NCI-H82 treated with DMSO at 0.1 percent for 48 hours (cell line): ENCODE data around the gene SRGAP3.

Experiments used
- DNase-seq: peaks from one replicate; lab custom pipeline; 2025; ENCODE audit not compliant: unreplicated experiment; lab: John Stamatoyannopoulos, UW

Gene SRGAP3

DNA sequence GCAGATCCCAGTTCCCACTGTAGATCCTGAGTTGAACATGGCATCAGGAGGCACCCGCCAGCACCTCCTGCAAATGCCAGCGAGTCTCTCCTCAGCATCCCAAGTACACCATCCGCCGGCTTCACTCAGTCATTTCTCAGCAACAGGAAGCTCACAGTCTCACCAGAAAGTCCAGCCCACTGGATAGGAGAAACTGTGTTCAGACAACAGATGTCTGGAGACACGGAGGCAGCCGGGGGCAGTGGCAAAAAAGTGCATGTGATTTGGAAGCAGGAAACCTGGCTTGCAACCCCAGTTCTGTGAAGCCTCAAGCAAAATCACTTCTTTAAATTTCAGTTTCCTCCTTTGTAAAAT is 68.7 kb downstream of the SRGAP3 start:
- no peak for DNase-seq

DNA sequence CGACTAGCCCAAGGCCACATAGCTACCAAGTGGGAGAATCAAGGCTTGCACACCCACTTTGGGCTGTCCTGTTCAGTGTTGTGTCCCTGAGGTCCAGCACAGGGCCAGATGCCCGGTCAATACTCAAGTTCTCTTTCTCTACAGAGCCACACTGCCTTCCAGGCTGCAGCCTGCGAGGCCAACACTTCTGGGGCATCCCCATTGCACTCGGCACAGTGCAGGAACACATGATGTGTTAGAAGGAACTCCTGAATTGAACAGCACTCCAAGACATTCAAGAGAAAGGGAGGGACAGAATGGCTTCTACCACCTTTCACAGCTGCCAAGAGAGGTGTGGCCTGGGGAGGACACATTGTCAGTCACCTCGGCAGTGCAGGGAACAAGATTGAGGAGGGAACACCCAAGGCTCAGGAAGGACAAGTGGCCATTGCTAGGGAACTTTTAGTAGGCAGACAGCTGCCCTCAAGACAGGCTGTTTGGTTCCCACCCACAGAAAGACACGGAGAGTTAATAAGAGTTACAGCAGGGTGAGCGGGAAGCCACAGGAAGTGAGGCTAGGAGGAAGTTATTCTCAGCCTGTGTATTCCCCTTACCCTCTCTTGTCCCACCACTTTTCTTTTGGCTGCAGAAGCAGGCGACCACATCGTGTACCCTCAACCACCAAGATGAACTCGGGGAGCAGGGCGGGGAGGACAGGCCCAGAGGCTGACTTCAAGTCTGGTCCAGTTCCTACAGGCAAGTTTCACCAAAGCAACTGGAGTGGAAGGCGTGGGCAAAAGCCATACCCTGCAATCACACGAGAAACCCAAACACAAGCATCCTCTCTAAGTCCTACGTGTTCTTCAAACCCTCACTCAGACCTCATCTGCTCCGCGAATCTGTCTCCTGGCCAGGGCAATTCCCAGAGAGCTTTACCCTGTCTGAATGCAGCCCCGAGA is 69.4 kb downstream of the SRGAP3 start:
- no peak for DNase-seq

DNA sequence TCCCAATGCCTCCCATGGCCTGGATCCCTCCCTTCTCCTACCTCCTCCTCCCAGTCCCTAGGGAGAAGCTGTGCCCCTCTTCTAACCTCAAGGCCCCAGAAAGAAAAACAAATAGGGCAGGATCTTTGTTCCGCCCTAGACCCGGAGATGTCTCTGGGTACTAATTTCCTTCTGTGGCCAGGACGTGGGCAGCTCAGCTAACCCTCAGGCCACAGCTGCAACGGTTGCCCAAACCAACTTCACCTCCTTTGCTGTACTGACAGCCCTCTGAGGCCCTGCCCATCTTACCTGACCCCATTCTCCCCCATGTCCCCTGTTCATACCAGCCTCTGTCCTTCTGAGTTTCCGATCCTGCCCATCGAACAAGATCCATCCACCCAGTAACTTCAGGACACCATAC is 70.7 kb downstream of the SRGAP3 start:
- DNase-seq = no peak

DNA sequence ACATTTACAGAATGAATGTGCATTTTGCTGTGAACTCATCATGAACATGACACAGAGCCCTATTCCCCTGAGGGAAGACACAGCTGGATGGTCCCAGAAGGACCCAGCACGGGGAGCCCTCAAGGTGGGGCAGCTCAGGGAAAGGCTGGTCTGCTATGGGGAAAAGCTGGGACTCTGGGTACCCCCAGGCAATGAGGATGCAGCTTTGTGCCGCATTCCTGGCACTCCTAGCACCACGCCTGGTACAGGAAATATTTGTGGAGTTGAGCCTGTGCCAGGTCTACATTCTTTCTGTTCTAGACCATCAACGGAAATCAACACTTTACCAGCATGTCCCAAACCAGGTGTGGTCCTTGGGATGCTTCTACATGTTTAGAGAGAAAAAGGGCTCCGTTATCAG is 74.0 kb downstream of the SRGAP3 start:
- DNase-seq = no peak

DNA sequence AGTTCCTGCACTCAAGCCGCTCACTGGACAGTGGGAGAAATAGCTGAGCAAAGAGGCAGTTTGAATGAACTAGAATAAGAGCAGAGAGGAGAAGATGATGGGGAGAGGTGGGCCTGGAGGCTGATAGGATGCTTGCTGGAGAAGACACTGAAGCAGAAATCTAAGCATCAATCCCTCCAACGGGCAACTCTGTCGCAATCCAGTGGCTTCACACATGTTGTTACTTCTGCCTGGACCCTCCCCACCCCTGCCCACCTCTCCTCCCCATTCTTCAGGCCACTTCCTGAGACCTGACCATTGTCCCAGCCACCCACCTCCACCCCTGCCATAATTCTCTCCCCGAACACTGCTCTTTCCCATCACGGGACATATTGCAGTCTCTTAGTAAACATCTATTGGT is 76.0 kb downstream of the SRGAP3 start:
- no peak for DNase-seq

DNA sequence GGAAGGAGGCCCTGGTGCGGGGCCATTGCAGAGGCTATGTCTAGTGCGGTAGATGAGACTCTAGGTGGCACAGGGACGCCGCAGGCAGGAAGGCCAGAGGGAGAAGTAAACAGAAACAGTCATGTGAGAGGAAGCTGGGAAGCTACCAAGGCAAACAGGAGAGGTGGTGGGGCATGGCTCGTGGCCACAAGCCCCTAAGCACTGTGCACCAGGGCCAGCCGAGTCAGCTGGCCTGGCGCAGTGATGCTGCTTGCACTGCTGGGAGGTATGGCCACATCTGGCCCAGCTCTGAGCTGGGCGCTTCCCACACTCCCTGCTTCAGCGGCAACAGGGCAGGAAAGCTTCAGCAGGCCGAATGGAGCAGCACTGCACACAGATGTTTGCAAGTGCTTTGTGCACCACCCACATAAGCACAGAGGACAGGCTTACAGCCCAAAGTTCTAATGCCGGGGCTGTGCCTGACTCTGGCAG is 76.6 kb downstream of the SRGAP3 start:
- no peak for DNase-seq

DNA sequence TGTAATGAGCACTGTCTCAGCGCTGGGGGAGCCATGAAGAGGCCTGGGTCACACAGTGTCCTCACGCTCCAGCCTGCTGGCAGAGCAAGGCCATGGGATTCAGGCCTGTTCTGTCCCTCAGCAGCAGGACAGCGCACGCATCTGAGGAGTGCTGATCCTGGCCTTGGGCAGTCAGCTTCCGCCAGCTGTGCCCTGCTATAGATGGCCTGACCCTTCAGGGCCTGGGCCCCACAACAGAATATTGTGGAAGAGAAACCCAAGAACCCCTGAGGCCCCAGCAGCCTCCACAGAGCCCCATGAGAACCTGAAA is 78.6 kb downstream of the SRGAP3 start:
- DNase-seq = no peak

DNA sequence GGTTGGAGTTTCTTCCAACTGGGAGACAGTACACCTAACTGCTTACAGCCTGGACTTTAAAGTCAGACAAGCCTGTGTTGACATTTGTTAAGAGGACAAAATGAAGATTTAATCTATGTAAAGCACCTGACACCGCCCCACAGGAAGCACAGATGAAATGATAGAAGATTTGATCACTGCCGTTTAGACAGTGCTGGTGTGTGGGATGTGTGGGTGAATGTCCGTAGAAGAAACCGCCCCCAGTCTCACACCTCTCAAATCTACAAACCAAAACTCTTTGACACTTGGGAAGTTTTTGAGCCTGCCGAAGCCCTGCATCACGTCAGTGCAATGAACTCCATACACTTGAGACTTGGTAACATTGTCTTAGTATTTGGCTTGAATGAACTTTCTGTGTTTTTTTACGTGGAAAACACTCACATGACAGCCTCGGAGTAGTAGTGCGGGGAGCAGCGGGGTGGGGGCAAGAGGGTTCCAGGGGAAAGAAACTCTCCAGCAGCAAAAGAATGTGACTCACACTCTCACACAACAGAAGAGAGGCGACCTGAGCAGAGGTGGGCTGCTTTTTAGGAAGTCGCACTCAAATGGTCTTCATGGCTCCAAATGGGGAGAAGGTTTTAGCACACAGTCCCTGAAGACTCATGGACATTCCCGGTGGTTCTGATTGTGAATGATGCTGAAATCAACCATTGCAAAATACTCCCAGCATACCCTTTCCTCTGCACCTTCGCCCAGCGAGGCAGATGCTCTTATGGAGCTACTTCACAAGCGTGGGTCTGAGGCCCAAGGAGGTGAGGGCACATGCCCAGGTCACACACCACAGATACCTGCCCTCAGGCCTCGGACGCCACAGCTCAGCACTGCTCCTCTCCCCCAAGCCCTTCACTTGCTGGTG is 79.2 kb downstream of the SRGAP3 start:
- no peak for DNase-seq

DNA sequence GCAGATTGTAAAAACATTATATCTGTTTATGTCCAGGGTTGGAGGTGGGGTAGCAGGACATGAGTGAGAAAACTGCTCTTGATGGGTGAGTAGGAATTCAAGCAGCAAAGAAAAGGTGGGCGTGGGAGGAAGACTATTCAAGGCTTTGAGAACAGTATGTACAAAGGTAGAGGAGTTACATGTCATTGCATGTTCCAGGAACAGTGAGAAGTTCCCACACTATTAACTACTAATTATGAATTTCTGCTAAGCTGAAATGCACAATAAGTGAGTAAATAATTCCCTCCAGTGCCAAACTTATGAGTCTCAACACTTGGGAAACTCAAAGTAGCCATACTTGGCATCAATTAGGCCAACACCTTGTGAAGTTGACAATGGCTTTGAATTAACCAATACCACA is 80.1 kb downstream of the SRGAP3 start:
- no peak for DNase-seq

DNA sequence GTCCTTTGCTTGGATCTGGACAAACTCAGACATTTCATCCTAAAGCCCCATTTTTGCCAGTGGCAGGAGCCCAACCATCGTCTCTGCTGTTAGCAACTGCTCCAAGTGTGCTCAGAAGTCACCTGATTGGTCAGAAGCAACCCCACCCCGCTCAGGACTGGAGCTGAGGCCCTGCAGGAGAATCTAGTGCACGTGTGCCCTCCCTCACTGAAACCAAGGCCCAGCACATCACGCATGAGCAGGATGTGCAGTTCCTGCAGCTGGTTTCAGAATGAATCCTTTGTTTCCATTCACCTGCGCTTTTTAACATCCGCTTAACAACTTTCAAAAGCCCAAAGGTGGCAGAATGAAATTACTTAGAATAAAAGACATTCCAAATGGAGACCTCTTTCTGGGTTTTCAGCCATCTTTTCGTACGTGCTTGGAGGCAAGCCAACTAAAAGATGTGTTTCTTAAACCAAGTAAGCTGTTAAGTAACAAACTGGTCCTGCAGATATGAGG is 81.2 kb downstream of the SRGAP3 start:
- no peak for DNase-seq

DNA sequence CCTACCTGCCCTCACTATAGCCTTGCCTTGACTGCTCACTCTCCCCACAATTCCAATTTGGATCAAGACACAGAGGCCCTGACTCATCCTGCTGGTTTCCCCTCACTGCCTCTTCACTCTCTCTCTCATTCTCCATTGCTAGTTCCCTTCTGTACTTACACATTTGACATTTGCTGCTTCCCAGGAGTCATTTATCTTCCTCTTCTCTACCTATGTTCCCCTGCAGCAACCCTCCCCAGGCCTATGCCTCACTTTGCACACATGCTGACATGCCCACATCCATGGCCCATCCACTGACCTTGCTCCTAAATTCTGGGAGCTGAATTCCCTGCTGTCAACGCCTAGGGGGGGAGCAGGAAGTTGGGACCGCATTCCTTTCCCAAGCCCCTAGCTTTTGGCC is 82.2 kb downstream of the SRGAP3 start:
- DNase-seq = no peak

DNA sequence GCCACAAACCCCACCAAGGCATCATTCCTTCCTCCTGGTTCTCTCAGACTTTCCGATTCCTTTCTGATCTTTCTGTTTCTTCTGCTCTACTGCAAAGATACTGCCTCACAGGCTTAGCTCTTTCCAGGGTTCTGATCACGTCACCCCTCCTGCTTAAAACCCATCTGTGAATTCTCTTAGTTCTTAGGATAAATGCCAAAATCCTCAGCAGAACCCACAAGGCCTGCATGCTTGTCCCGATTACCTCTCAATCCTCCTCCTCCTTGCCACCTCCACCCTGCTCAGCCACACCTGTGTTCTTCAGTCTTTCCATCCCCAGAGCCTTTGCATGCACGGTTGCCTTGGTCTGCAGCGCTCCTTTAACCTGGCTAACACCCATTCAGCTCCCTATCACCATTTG is 84.0 kb downstream of the SRGAP3 start:
- DNase-seq = no peak

DNA sequence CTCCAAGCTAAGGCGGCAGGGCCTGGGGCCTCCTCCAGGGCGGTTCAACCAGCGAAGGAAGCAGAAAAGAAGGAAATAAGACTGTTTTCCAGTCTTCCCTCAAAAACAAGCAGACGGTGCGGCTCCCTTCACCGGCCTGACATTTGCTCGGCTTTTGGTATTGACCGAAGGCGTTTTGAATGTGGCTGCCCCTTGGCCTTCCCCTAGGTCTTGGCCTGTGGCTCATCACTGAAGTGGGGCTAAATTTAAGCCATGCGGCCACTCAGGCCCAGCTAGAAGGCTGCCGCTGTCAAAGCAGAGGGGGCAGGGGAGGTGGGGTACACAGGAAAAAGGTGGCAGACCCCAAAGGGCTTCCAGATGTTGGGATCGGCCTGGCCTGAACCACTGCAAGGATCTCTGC is 86.2 kb downstream of the SRGAP3 start:
- DNase-seq = no peak

DNA sequence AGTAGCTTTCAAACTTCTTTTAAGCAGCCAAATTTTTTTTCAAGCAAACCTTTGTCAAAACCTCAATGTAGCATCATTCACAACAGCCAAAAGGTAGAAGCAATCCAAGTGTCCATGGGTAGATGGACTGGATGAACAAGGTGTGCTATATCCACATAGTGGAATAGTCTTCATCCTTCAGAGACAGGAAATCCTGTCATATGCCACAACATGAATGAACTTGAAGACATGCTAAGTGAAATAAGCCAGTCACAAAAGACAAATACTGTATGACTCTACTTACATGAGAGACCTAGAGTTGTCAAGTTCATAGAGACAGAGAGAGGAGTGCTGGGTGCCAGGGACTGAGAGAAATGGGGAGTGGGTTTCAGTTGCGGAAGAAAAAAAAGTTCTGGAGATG is 87.6 kb downstream of the SRGAP3 start:
- no peak for DNase-seq

DNA sequence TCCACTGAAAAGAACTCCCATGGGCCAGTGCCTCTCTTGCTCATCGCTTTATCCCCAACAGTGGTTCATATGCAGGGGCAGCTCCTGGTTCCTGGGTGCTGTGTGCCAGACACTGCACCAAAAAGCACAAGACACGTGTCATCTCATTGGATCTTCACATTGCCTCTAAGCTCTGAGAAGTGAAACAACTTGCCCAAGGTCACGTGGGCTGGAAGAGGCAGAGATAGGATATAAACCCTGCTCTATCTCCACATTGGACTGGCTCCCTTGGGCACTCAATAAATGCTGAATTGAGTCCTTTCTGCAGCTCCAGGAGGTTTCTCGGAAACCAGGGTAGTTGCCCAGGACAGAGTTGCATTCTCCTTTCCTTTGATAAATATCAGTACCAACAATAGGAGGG is 88.1 kb downstream of the SRGAP3 start:
- no peak for DNase-seq

DNA sequence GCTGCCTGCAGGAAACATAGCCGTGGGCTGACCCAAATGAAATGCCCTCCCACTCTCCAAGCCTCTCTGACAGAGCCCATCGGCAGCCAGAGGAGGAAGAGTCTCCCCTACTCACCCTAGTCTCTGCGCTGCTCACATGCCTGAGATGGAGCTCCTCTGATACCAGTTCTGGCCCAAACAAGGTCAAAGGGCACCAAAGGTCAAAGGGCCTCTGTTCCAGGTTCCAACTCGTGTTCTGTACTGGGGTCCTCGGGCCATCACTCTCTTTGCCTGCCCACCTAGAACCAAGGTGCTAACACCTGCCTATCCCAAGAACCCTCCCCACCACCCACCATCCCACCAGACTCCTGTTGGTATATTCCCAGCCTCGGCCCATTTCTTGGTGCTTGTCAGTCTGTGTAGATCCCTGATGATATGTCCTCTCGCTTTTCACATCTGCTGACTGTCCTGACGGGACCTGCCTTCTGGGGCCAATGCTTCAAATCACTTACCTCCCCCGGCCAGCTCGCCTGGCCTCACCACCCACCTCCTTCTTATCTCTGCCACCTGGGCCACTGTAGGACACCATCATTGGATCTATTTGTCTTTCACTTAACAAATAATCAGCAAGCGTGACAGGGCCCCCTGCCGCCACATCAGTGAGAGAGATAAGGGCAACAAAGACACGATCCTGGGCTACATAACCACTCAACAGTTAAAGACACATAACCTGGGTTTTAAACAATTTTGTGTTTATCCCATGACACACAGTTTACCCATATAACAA is 90.4 kb downstream of the SRGAP3 start:
- no peak for DNase-seq

DNA sequence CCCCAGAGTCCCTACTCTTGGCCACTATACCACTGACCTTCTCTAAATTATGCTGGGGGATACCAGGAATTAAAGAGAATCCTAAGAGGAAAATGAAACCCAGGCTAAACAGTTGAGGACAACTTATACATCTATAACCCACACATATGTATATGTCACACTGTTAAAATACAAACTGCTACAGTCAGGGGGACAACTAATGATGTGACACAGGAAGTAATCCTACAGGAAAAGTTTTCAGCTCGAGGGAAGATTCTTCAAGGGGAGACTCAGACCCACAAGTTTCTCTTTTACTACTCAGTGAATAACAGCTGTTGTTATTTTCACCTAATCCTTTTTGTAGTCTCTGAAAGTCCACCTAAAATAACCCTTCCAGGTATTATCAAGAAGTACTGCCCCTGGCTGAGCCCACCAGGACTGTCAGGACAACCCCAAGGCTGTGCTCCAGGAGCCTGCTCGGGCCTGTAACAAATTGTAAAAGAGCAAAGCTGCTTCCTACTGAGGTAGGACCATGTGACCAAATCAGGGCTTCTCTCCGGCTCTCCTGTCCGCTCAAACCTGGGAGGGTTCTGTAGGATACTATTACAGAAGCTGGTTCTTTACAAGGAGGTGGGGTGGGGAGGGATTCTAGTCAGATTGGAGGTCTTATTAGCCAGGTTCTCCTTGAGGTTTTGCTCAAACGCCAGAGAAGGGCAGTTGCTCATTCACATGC is 91.6 kb downstream of the SRGAP3 start:
- no peak for DNase-seq

DNA sequence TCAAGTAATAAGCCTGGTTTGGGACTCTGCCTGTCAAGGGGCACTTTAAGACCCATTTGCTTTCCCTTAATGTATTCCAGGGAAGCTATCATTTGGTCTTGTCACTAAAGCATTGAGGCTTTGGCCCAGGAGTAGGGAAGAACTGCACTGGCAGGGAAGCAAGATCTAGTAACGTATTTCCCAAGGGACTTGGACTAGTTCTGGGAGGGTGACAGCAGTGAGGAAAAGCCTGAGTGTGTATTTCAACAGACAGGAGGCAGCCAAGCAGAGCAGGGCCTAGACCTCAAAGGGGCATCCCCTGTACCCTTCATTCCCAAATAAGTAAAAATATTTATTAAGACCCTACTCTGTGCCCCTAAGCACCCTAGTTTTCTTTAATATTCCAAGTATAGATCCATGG is 92.8 kb downstream of the SRGAP3 start:
- no peak for DNase-seq

DNA sequence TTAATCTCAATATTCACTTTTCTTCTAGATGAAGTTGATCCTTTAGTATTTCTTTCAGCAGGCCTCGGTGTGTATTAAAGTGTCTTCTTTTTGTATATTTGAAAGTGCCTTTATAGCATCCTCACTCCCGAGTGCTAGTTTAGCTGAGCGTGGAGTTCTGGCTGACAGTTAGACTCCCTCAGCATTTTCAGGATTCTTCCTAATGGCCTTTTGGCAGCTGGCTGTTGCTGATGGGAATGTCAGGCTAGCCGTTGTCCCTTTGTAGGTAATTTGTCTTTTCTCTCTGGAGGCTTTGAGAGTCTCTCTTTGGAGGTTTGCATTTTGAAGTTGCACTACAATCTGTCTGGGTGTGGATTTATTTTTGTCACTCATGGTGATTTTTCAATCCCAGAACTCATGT is 94.4 kb downstream of the SRGAP3 start:
- DNase-seq = no peak

DNA sequence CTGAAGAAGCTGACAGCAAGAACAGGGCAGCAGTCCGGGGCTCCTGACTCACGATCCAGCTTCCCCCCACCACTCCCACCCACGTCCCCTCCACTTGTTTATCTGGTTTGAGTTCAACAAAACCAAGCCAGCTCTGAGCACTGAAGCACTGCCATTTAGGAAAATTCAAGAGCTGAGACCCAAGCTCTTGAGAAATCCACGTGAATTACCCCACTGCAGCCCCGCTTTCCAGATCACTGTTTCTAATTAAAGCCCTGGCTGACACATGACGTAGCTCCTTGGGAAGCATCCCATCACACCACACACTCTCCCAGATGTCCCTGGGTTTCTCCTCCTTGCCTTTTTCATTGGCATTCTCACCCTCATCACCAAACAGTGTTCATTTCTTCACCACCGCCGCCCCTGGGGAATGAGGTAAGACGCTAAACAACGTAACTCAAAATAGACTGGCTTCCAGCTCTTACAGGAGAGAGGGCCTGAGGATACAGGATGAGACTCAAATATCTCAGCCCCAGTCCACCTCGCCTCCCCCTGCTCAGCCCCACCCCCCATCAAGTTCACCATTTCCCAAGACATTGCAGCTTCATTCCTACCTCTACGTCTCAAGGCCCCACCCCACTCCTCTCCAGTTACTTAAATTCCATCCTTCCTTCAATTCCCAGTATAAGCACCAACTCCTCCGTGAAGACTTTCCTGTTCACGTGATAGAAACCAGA is 95.4 kb downstream of the SRGAP3 start:
- DNase-seq = no peak
